ENCODE data around the gene OGFOD2.
A peak's percentile ranks its signal among the peaks of the same experiment; 100 is the strongest.

The OGFOD2 gene

GRCh38 chr12:122977655-122978392 lies 2.8 kb downstream of the OGFOD2 start:
- no peak for DNase-seq (ENCODE audit: low spot score)

DNA sequence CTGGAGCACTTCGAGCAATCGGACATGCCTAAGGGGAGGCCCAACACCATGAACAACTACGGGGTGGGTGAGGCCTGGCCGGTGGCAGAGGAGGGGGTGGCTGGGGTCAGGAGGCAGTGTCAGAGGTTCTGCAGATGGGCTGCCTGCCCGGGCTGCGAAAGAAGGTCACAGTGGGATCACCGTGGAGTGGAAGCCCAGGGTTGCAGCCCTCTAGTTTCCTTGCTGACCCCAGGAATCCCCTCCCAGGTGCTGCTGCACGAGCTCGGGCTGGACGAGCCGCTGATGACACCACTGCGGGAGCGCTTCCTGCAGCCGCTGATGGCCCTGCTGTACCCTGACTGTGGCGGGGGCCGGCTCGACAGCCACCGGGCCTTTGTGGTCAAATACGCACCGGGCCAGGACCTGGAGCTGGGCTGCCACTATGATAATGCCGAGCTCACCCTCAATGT lies 3.5 kb downstream of the OGFOD2 start:
- no peak for DNase-seq (ENCODE audit: low spot score)

GRCh38 chr12:122979001-122979907 lies 4.2 kb downstream of the OGFOD2 start:
- no peak for DNase-seq (ENCODE audit: low spot score)

GRCh38 chr12:122979908-122980182 lies 4.8 kb downstream of the OGFOD2 start:
- DNase-seq (ENCODE audit: low spot score): no peak

DNA sequence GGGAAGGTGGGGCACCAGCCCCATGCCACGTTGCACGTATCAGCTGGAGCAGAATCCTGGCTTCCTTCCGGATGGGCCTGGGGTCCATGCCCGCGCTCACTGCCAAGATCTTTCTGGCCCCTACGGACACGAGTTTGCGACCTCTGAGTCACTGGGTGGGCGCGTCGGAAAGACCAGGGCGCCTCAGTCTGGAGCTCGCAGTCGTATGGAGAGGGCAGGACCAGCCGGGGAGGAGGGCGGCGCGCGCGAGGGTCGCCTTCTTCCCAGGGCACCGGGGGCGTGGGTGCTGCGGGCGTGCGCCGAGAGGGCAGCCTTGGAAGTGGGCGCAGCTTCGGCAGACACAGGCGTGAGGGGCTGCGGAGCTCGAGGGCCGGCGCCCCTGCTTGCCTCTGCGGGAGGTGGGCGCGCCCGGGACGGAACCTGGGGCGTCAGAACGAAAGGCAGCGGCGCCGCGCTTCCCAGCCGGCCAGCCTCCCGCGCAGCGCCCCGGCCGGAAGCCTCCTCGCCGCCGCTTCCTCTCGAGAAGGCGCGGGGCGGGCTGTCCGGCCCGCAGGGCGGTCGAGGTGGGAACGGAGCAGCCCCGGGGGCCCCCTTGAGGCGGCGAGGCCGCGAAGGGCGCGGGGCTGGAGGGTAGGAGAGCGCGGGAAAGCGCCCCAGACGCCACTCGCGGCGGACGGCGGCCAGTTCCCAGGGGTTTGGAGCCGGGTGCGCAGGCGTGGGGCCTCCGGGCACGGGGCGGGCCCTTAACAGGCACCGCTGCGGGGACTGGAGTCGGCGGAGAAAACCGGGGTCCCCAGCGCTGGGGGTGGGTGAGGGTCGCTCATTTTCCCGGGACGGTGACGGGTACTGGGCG lies 5.4 kb downstream of the OGFOD2 start, which contains the start of gene ARL6IP4:
ARL6IP4 (plus strand) TSS at position 499 of the 853 bp plus-strand sequence. CDS start 459 bp downstream, outside the sequence.
- DNase-seq (ENCODE audit: low spot score): peak; percentile 91

- peak; percentile 50 for DNase-seq (ENCODE audit: low spot score)
Observed at GRCh38 chr12:122981036-122981471, 6.0 kb downstream of the OGFOD2 start.

- DNase-seq (ENCODE audit: low spot score): no peak
Observed at GRCh38 chr12:122981587-122982476, 6.8 kb downstream of the OGFOD2 start.

DNA sequence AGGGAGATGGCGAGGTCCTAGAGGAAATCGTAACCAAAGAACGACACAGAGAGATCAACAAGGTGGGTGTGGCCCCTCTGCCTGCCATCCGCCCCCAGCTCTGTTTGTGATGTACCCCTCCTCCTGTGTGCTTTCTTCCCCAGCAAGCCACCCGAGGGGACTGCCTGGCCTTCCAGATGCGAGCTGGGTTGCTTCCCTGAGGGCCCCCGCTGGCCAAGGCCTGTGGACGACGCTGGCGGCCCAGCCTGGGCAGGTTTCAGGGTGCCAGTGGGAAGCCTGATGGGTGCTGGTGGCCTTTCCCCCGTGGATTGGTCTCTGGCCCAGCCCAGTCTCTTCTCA lies 7.4 kb downstream of the OGFOD2 start:
- no peak for DNase-seq (ENCODE audit: low spot score)

DNA sequence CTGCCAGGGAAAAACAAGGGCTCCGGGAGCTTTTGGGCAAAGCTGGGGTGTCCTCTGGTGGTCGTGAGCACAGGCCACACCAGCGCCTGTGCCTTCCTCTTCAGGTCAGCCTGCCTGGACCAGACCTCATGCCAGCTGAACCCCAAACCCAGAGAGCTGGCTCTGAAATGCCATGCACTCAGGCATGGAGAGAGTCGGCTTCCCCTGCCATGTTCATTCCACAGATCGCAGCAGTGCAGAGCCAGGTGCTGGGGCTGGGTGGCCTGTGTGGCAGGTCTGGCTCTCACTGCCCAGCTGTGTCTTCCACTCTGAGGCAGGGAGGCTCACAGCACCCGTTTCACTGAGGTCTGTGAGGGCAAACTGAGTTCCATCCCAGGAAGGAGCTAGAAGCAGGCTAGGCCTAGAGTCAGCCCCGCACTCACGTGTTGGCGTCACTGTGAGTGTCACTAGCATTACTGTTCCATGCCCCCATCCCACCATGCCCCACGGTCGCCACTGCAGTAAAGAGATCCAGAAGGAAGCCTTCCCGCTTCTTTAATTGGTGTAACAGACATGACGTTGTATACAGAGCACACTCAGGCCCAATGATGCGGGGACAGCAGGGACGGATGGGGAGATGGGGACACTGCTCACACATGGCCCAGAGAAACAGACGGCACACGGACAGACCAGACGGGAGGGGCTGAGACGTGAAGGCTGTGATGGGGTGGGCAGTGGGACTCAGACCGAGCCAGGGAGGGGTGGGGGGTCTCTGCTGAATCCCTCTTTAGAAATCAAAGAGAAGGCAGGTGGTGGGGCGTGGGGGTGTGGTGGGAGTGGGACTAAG lies 8.1 kb downstream of the OGFOD2 start:
- DNase-seq (ENCODE audit: low spot score): no peak

DNA sequence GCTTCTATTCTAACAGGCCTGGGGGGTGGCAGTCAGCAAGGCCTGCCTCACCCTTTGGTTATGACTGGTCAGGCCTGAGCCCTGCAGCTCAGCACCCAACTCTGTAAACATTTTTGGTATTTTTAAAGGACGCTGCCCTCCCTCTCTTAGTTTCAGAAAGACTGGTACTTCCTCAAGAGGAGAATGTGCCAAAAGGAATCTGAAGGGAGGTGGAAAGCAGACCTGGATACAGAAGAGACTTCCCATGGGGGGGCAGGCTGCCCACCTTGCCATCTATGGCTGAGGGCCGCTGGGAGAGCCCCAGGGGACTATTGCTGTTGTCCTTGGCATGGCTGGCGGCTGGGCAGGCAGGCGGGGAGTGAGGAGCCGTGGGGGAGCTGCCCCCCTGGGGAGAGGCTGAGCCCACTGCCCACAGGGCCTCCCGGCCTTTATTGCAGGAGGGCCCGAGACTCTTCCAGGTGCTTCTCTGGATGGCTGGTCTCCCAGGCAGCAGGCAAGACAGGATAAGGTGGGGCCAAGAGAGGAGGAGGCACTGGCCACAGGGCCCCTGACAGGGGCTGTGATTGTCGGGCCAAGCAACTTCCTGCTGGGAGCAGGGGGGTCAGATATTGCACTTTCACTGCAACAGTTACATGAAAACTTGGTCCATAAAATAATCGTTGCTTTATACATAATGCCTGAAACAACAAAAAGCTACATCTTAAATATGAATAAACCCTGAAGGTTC lies 8.9 kb downstream of the OGFOD2 start:
- DNase-seq (ENCODE audit: low spot score): no peak

GRCh38 chr12:122984612-122985337 lies 9.7 kb downstream of the OGFOD2 start:
- no peak for DNase-seq (ENCODE audit: low spot score)

GRCh38 chr12:122985338-122986257 lies 10.6 kb downstream of the OGFOD2 start:
- no peak for DNase-seq (ENCODE audit: low spot score)

GRCh38 chr12:122986258-122986871 lies 11.3 kb downstream of the OGFOD2 start:
- DNase-seq (ENCODE audit: low spot score): no peak

DNA sequence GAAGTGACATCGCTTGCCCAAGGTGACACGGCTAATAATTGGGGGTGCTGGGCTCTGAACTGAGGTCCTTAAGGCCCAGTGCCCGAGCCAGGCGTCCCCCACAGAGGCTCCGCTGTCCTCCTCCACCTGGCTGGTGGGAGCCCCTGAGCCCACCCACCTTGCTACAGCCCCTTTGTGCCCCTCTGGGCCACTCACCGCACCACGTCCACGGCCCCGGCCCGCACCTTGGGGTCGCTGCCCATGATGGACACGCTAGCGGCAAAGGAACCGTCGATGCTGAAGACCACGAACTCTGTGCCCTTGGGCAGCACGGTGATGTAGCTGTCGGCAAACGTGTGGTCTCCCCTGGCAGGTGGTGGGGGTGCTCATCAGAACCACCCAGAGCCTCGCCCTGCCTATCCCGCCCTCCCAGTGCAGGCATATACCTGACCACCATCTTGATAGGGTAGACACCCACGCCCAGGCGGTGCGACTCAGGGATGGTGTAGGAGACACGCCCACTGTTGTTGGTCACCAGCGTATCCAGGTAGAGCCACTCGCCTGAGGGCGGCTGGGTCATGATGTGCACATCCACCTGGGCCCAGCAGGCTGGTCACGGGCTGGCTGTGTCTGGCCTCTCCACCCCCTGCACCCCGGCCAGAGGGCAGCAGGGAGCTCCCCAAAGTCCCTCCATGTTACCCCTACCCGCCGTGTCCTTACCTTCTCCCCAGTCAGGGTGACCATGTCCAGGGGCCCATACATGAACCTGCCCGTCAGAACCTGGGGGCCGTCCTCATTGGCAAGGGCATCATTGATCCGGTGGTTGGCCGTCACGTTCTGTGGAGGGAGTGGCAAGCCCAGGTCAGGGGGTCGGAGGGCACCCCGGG lies 12.3 kb downstream of the OGFOD2 start:
- DNase-seq (ENCODE audit: low spot score): no peak

DNA sequence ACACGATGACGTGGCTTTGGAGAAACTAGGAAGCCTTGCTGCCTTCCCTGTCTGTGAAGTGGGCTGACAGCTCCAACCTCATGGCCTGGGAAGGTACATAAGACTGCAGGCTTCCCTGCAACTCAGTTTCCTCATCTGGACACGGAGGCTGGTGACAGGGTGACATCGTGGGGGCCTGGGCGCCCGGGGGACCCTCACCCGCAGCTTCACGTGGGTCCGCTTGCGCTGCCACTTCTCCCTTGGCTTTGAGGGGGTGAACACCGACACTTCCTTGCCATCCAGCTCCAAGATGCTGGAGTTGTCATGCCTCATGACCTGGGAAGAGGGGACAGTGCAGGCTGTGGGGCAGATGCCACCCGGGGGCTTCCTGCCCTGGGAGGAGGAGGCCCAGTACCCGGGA lies 13.0 kb downstream of the OGFOD2 start:
- no peak for DNase-seq (ENCODE audit: low spot score)

- DNase-seq (ENCODE audit: low spot score): no peak
Observed at GRCh38 chr12:122988612-122989212, 13.7 kb downstream of the OGFOD2 start.

Measured in GM03348 (cell line).